ENCODE measurements around the gene PHOX2A. TPM values are rescaled to one million over a fixed set of nuclear protein-coding genes. Genes with fewer than 3 reads are reported as not detected.
"Not testable (repeated sequence)": the region's sequence is repeated elsewhere in the genome, so short reads cannot be mapped to it uniquely, and the experiment has no call there.

The PHOX2A gene
- not detected in 2 replicates for total RNA-seq (2014; rRNA removed)
- not detected for polyA plus RNA-seq (2012)

DNA sequence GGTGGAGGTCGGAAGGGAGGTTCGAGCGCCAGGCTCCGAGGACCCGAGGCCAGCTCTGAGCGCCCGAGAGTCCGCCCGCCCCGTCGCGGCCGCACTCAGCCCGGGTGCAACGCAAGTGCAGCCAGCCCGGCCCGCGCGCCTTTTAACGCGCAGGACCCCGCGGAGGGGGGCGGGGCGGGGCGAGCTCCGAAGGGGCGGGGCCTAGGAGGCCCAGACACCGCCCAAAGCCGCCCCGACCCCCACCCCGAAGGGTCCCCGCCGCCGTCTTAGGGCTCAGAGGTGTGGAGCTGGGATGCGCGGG is at the start of gene PHOX2A:
PHOX2A (minus strand) TSS at position 117 of the 301 bp plus-strand sequence. CDS start 172 bp downstream, outside the sequence.
- DNase-seq (ENCODE audit: low read depth) = no peak

DNA sequence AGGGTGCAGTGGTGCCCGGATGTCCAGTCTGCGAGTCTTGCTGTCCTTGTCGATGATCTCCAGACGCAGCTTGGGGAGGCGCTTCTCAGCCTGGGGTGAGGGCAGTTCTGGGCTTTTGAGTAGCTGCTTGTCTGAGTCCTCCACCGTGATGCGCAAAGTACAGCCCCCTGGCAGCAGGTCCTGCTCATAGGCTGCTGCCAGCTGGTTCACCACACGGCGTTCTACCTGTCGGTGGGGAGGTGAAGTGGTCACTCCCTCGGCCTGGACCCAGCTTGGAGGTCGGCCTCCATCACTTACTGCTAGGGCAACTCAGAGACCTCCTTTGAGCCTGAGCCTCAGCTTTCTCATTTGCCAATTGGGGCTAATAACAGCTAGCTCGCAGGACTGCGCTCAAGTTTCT is 49.4 kb upstream of the PHOX2A start:
- DNase-seq (ENCODE audit: low read depth) = no peak

GRCh38 chr11:72292106-72292785 is 48.3 kb upstream of the PHOX2A start:
- no peak for DNase-seq (ENCODE audit: low read depth)

DNA sequence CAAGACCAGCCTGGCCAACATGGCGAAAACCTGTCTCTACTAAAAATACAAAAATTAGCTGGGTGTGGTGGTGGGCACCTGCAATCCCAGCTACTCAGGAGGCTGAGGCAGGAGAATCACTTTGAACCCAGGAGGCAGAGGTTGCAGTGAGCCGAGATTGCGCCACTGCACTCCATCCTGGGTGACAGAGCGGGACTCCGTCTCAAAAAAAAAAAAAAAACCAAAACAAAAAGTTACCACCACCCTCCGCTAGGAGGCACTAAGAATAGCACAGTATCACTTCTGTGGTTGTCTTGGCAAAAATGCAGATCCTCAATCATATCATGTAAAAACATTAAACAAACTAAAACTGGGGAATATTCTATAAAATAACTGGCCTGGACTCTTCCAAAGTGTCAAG is 46.8 kb upstream of the PHOX2A start:
- peak; percentile 24 for DNase-seq (ENCODE audit: low read depth)

DNA sequence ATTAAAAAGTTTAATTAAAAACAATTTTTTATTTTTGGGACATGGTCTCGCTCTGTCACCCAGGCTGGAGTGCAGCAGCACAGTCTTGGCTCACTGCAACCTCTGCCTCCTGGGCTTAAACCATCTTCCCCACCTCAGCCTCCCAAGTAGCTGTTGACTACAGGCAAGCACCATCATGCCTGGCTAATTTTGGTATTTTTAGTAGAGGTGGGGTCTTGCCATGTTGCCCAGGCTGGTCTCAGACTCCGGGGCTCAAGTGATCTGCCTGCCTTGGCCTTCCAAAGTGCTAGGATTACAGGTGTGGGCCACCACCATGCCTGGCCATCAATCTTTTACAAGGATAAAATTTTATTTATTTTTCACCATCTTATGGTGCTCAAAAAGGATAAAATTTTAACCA is 43.3 kb upstream of the PHOX2A start:
- DNase-seq (ENCODE audit: low read depth) = no peak

DNA sequence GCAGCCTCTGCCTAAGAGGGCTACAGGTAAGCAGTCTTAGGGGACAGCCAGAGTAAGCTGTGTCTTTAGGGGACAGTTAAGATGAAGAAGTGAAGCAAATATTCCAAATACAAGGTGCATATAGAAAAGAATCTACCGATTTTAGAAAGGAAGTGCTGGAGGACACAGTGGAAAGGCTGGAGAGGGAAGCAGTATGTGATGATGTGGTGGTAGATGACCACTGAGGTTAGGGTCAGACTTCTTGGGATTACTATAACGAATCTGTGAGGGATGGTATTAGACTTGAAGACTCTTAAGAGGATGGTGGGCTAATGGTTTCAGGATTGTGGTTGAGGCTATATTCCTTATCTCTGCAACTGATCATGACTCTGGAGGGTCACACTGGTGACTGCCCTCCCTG is 40.0 kb upstream of the PHOX2A start:
- no peak for DNase-seq (ENCODE audit: low read depth)

DNA sequence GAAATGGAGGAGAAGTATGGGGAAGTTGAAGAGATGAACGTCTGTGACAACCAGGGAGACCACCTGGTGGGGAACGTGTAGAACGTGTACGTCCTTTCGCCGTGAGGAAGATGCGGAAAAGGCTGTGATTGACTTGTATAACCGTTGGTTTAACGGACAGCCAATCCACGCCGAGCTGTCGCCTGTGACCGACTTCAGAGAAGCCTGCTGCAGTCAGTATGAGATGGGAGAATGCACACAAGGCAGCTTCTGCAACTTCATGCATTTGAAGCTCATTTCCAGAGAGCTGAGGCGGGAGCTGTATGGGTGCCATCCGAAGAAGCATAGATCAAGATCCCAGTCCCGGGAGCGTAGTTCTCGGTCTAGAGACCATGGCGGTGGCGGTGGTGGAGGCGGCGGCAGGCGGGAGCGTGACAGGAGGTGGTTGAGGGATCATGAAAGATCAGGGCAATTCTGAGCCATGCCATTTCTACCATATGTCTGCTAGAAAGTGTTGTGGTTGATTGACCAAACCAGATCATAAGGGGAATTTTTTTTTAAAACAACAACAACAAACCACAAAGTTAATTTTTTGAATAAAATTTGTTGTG is 36.8 kb upstream of the PHOX2A start:
- no peak for DNase-seq (ENCODE audit: low read depth)

GRCh38 chr11:72280037-72280436 is 36.1 kb upstream of the PHOX2A start:
- no peak for DNase-seq (ENCODE audit: low read depth)

- peak; percentile 56 for DNase-seq (ENCODE audit: low read depth)
Observed at GRCh38 chr11:72278905-72279304, 34.9 kb upstream of the PHOX2A start.

DNA sequence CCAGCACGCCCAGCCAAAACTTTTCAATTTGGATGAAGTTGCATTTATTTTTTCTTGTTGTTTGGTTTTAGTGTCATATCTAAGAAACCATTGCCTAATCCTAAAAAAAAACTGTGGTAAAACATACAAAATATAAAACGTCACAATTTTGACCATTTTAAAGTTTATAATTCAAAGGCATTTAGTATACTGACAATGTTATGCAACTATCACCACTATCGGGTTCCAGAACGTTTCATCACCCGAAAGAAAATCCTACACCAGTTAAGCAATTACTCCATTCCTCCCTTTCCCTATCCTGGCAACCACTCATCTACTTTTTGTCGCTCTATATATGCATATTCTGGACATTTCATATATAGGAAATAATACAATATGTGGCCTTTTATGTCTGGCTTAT is 30.5 kb upstream of the PHOX2A start:
- peak; percentile 32 for DNase-seq (ENCODE audit: low read depth)

GRCh38 chr11:72271980-72272379 is 28.0 kb upstream of the PHOX2A start:
- DNase-seq (ENCODE audit: low read depth) = no peak

DNA sequence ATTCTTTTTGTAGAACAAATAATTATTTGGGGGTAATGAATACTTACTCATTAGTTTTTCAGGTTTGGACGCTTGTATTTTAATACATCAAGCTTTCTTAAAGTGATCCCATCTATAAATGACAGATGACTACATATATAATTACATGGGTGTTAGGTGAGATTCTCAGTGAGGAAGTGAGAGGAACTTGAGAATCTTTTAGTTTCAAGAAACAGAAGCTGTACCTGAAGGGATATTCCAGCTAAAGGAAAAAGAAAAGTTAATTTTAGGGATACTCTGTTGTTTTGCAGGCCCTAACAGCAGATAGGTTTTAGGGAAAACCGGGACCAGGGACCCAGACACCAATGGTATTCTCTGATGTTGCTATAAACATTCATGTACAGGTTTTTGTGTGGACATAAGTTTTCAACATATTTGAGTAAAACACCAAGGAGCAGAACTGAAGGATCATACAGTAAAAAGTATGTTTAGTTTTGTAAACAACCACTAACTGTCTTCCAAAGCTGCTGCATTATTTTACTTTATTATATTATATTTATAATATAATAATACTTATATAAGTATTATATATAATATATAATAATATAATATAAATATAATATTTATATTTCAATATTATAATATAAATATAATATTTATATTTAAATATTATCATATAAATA is 24.1 kb upstream of the PHOX2A start:
- DNase-seq (ENCODE audit: low read depth) = no peak

DNA sequence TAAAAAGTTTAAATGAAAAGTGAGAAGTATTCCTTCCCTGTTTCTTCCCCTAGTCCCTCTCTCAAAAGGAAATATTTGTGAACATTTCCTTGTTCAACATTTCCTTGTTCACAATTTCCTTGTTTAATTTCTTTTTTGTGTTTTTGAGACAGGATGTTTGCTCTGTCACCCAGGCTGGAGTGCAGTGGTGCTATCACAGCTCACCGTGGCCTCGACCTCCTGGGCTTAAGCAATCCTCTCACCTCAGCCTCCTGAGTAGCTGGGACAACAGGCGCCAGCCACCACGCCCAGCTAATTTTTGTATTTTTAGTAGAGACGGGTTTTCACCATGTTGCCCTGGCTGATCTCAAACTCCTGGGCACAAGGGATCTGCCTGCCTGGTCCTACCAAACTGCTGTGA is 23.0 kb upstream of the PHOX2A start:
- not testable (repeated sequence) for DNase-seq (ENCODE audit: low read depth)

- no peak for DNase-seq (ENCODE audit: low read depth)
Observed at GRCh38 chr11:72265951-72266350, 22.0 kb upstream of the PHOX2A start.

- DNase-seq (ENCODE audit: low read depth) = peak; percentile 58
Observed at GRCh38 chr11:72263361-72263760, 19.4 kb upstream of the PHOX2A start.

- no peak for DNase-seq (ENCODE audit: low read depth)
Observed at GRCh38 chr11:72260574-72260973, 16.6 kb upstream of the PHOX2A start.

DNA sequence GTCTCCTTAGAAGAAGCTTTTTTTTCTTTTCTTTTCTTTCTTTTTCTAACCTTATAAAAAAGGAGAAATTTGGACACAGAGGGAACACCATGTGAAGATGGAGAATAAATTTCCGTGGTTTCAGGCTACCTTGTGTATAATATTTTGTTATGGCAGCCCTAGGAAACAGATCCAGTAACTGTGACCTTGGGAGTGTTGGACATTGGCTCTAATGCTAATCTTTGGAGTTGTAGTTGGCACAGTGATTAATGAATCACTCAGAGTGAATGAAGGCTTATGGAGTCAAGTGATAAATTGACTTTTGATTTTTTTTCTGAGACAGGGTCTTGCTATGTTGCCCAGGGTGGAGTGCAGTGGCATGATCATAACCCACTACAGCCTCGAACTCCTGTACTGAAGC is 15.5 kb upstream of the PHOX2A start:
- no peak for DNase-seq (ENCODE audit: low read depth)

DNA sequence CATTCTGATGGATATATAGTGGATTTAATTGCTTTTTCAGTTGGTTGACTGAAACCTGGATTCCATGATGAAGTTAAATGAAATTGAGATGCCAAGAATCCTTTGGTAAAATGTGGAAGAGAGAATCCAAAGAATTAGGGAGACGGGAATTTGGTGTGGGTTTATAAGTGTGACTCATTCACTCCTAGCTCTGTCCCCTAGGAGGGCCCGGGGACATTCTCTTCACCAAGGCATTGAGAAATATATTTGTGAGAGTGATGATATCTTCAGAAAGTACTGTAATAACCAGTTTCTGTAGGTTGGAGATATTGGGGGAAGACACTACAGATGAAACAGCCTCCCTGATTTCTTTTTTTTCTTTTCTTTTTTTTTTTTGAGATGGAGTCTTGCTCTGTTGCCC is 13.6 kb upstream of the PHOX2A start:
- DNase-seq (ENCODE audit: low read depth) = no peak

- DNase-seq (ENCODE audit: low read depth) = no peak
Observed at GRCh38 chr11:72254299-72254993, 10.5 kb upstream of the PHOX2A start.

DNA sequence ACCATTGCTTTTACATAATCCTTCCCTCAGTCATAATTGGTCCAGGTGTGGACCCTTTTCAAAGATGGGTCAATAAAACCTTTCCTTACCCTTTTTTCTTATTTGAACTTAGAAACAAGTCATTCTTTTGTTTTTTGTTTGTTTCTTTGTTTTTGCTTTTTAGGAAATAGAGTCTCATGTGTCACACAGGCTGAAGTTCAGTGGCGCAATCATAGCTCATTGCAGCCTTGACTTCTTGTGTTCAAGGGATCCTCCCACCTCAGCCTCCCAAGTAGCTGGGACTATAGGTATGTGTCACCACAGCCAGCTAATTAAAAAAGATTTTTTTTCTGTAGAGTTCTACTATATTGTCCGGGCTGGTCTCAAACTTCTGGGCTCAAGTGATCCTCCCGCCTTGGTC is 9.4 kb upstream of the PHOX2A start:
- DNase-seq (ENCODE audit: low read depth) = no peak

DNA sequence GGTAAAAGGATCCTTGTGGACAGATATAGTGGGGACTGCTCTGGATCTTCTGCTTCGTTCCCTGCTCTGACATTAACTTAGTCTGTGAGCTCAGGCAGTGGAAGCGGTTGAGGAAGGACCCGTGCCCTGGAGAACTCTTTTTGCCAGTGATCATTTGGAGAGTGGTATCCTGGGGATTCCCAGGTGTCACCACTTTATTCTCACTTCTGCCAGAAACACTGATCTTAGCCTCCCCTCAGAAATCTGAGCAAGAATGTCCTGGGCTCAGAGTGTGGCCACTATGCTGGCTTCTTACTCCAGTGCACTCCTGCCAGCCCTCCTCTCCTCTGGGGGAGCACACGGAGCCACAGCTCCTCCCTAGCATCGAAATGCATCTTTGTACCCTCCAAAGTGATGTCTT is 7.6 kb upstream of the PHOX2A start:
- no peak for DNase-seq (ENCODE audit: low read depth)

DNA sequence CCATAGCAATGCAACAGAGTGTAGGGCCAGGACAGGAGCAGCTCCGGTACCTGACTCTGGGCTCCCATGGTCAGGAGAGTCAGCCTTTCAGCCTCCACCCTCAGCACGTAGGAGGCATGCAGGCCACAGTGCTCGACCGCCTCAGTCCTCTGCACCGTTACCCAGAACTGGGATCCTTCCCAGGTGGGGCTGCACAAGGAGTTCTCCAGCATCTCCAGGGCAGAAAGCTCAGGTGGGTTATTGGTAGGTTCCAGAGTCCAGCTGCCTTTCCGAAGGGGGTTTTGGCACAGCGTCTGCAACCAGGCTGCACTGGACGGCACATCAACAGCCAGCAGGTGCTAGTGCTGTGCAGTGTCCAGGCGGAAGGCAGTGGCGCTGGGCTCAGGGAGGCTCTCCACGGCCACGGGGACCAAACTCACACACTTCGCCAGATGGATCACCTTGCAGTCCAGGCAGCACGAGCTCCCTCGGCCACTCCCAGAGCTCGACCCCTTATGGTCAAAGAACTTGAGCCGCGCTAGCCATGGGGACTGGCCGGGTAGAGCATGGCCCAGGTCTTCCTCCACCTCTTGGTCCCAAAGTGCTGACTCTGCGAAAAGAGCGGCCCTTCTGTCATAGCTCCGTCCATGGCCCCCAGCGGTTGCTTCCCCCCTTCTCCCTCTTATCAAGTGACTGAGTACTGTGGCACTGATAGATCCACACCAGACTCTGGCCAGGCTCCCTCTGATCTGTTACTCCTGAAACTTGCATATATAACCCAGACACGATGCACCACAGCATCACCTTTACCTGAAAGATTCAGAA is 6.9 kb upstream of the PHOX2A start:
- no peak for DNase-seq (ENCODE audit: low read depth)
